Activated naive CD4-positive, alpha-beta T cell treated with anti-CD3 and anti-CD28 coated beads for 36 hours (primary cell): ENCODE measurements around the gene PVALEF. TPM values are rescaled to one million over a fixed set of nuclear protein-coding genes. Genes with fewer than 3 reads are reported as not detected.

Source experiments
- CTCF ChIA-PET: fragments of 350-600 bp; sonication (Branson Sonifier 250); formaldehyde crosslinking; loops from one replicate; lab custom pipeline; 2021; ENCODE audit warnings: antibody characterized with exemption; lab: Charles Lee
- DNase-seq: peaks from one replicate; pipeline ENCODE4 v3.0.0-alpha.2; 2020
- H3K27ac Mint-ChIP-seq: one replicate; pipeline ENCODE4 v1.8.0; 2021; ENCODE audit warnings: mild to moderate bottlenecking, mixed read lengths
- H3K27me3 Mint-ChIP-seq: one replicate; pipeline ENCODE4 v1.8.0; 2021; ENCODE audit warnings: low read depth, mixed read lengths
- H3K36me3 Mint-ChIP-seq: one replicate; pipeline ENCODE4 v1.8.0; 2021; ENCODE audit warnings: low read depth, mixed read lengths
- H3K4me1 Mint-ChIP-seq: one replicate; pipeline ENCODE4 v1.8.0; 2021; ENCODE audit warnings: low read depth, mixed read lengths
- H3K4me3 Mint-ChIP-seq: one replicate; pipeline ENCODE4 v1.8.0; 2021; ENCODE audit warnings: mild to moderate bottlenecking, moderate library complexity, mixed read lengths
- H3K9me3 Mint-ChIP-seq: one replicate; pipeline ENCODE4 v1.8.0; 2021; ENCODE audit warnings: mixed read lengths
- intact Hi-C: fragments of 100-400 bp; cut with micrococcal nuclease; formaldehyde crosslinking; loops from one replicate; pipeline ENCODE4 v1.15.1; 2023
- total RNA-seq, 2 experiments: library from RNA; stranded (reverse); gene quantifications; one replicate each; pipeline ENCODE4 v1.2.3, GENCODE V29; 2021

PVALEF gene
- not detected for total RNA-seq

- DNase-seq, result no peak
- intact Hi-C loops, result no loop called here
- CTCF ChIA-PET, result no interaction called here
- no peak within 1 kb of the TSS for H3K4me3 Mint-ChIP-seq
- no peaks in the 10 kb centered on the region for H3K9me3 Mint-ChIP-seq
- H3K27me3 Mint-ChIP-seq, result peaks cover 14% of the 10 kb centered on the region
- no peak within 1 kb of the TSS for H3K27ac Mint-ChIP-seq
- H3K36me3 Mint-ChIP-seq, result no peaks in the 10 kb centered on the region
- H3K4me1 Mint-ChIP-seq, result peaks cover 1% of the 10 kb centered on the region
Observed at GRCh38 chr17:81165246-81166032, at the start of gene PVALEF. PVALEF (plus strand) TSS chr17:81165507; CDS start chr17:81181227, 15,720 bp downstream.

GRCh38 chr17:81115749-81116464, 49.4 kb upstream of the PVALEF start:
- no peak overlapping the region for H3K4me3 Mint-ChIP-seq
- H3K27ac Mint-ChIP-seq, result no peak overlapping the region
- DNase-seq, result no peak
- CTCF ChIA-PET, result interaction anchor here (1.4 to 1.5 kb wide), 2 partner anchors 14 to 18 kb away, joined by 3 read pairs; no protein-coding TSS in a partner anchor
- H3K36me3 Mint-ChIP-seq, result no peaks in the 10 kb centered on the region
- H3K4me1 Mint-ChIP-seq, result peaks cover 2% of the 10 kb centered on the region
- no peaks in the 10 kb centered on the region for H3K9me3 Mint-ChIP-seq
- H3K27me3 Mint-ChIP-seq, result no peaks in the 10 kb centered on the region
- intact Hi-C loops, result no loop called here

- intact Hi-C loops, result no loop called here
- Mint-ChIP-seq H3K4me3 (no peak overlapping the region), H3K36me3 (no peaks in the 10 kb centered on the region), H3K27ac (no peak overlapping the region), H3K9me3 (no peaks in the 10 kb centered on the region), H3K27me3 (no peaks in the 10 kb centered on the region), H3K4me1 (peaks cover 2% of the 10 kb centered on the region)
- no peak for DNase-seq
- CTCF ChIA-PET, result interaction anchor here (1.4 to 1.5 kb wide), 2 partner anchors 14 to 18 kb away, joined by 3 read pairs; no protein-coding TSS in a partner anchor
Observed at GRCh38 chr17:81116704-81117103, 48.6 kb upstream of the PVALEF start.

- Mint-ChIP-seq H3K27ac (no peak overlapping the region), H3K36me3 (no peaks in the 10 kb centered on the region), H3K4me3 (no peak overlapping the region), H3K27me3 (no peaks in the 10 kb centered on the region), H3K9me3 (no peaks in the 10 kb centered on the region), H3K4me1 (peaks cover 2% of the 10 kb centered on the region)
- no peak for DNase-seq
- CTCF ChIA-PET, result interaction anchor here (1.5 kb wide), 1 partner anchor 19 kb away, joined by 3 read pairs; no protein-coding TSS in a partner anchor
- intact Hi-C loops, result no loop called here
Observed at GRCh38 chr17:81117672-81118198, 47.6 kb upstream of the PVALEF start.

- intact Hi-C loops, result no loop called here
- Mint-ChIP-seq H3K4me1 (peaks cover 2% of the 10 kb centered on the region), H3K36me3 (no peaks in the 10 kb centered on the region), H3K27ac (no peak overlapping the region), H3K27me3 (no peaks in the 10 kb centered on the region), H3K4me3 (peak overlapping the region; percentile 53), H3K9me3 (no peaks in the 10 kb centered on the region)
- CTCF ChIA-PET, result no interaction called here
- no peak for DNase-seq
Observed at GRCh38 chr17:81118308-81119221, 46.7 kb upstream of the PVALEF start.

GRCh38 chr17:81119223-81120148, 45.8 kb upstream of the PVALEF start:
- peak; percentile 90 for DNase-seq
- intact Hi-C loops, result no loop called here
- Mint-ChIP-seq H3K36me3 (no peaks in the 10 kb centered on the region), H3K9me3 (no peaks in the 10 kb centered on the region), H3K27ac (no peak overlapping the region), H3K4me1 (peaks cover 2% of the 10 kb centered on the region), H3K4me3 (peak overlapping the region; percentile 54), H3K27me3 (no peaks in the 10 kb centered on the region)
- CTCF ChIA-PET, result no interaction called here

- Mint-ChIP-seq H3K4me1 (peaks cover 2% of the 10 kb centered on the region), H3K36me3 (no peaks in the 10 kb centered on the region), H3K4me3 (no peak overlapping the region), H3K27me3 (no peaks in the 10 kb centered on the region), H3K27ac (no peak overlapping the region), H3K9me3 (no peaks in the 10 kb centered on the region)
- DNase-seq, result no peak
- CTCF ChIA-PET, result no interaction called here
- intact Hi-C loops, result no loop called here
Observed at GRCh38 chr17:81120149-81120484, 45.2 kb upstream of the PVALEF start.

- Mint-ChIP-seq H3K27me3 (no peaks in the 10 kb centered on the region), H3K4me1 (peaks cover 2% of the 10 kb centered on the region), H3K36me3 (no peaks in the 10 kb centered on the region), H3K9me3 (no peaks in the 10 kb centered on the region), H3K4me3 (no peak overlapping the region), H3K27ac (no peak overlapping the region)
- no peak for DNase-seq
- CTCF ChIA-PET, result no interaction called here
- intact Hi-C loops, result no loop called here
Observed at GRCh38 chr17:81120695-81121621, 44.3 kb upstream of the PVALEF start.

GRCh38 chr17:81121841-81122733, 43.2 kb upstream of the PVALEF start:
- no peaks in the 10 kb centered on the region for H3K27me3 Mint-ChIP-seq
- no peaks in the 10 kb centered on the region for H3K36me3 Mint-ChIP-seq
- H3K27ac Mint-ChIP-seq, result no peak overlapping the region
- no peak overlapping the region for H3K4me3 Mint-ChIP-seq
- intact Hi-C loops, result no loop called here
- DNase-seq, result no peak
- no peaks in the 10 kb centered on the region for H3K9me3 Mint-ChIP-seq
- peaks cover 2% of the 10 kb centered on the region for H3K4me1 Mint-ChIP-seq
- CTCF ChIA-PET, result no interaction called here
